ENCODE results near the gene PSD2.

The PSD2 gene

DNA sequence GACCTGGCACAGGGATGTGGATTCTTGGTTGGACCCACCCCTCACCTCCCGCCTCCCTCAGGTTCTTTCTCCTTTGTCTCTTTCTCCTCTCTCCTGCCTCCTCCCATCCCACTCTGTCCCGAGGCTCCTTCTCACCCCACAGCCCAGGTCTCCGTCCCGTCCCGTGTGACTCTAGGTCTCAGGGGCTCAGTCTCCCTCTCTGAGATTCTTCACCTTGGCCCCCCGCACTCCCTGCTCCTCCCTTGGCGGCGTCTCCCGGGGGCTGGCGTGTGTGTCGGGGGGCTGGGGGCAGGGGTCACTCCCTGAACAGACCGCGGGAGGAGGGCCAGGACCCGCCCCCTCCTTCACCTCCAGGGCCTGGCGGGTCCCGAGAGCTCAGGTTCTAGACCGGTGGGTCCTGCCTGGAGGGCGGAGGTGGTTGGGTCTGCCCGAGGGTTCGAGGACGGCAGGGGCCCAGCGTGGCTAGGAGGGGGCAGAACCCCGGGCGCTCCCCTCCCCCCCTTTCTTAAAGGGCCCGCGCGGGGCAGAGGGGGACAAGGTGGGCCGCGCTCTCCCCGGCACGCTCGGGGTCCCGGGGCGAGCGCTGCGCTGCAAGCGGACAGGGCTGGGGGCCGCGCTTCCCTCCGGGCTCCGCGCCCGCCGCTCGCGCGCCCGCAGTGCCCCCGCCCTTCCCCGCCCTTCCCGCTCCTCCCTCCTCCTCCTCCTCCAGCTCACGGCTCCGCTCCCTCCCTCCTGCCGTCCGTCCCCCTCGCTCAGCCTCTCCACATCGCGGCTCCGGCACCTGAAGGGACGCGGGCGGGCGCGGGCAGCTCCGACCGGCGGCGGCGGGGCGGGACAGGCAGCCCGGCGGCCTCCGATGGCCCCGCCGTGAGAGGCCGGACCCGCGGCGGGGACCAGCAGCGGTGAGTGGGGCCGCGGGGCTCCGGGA is at the start of gene PSD2:
Gene PSD2, plus strand, starts transcription at position 735 of the 928 bp plus-strand sequence. CDS start 13,633 bp downstream, outside the sequence.
- DNase-seq, result no peak

DNA sequence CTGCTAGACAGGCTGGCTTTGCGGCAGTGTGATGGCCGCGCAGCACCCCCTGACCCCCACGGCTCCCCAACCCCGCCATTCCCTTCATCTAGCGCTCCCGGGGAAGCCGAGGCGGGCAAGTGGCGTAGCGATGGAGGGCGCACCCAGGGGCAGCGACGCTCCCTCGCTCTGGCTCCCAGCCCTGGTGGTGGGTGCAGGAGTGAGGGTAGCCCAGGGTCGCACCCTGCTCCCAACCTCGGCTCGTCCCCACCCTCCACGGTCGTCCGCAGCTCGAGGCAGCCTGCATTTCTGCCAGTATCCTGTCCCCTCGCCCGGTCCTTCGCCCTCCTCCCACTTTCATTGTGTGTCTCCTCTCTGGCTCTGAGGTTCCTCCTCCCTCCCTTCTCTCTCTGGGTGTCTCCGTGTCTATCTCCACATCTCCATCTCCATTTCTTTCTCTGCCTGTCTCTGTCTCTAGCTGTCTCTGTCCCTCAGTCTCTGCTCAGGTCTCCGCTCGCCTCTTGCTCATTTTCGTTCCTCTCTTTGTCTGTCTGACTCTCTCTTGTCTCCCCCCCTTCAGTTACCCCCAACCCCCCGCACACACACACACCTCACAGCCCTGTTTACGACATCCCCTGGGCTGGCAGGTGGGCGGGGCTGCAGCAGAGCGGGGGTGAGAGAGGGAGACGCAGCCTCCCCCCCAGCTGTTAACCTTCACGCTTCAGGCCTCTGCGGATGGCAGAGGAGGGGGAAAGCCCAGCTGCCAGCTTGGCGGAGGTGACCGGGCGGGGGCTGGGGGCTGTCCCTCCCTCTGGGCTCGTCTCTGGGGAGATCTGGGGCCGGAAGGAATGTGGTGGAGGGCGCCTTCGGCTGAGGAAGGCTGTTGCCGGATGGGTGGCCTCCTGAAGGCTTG is 48.7 kb upstream of the PSD2 start:
- DNase-seq, result peak; percentile 57

DNA sequence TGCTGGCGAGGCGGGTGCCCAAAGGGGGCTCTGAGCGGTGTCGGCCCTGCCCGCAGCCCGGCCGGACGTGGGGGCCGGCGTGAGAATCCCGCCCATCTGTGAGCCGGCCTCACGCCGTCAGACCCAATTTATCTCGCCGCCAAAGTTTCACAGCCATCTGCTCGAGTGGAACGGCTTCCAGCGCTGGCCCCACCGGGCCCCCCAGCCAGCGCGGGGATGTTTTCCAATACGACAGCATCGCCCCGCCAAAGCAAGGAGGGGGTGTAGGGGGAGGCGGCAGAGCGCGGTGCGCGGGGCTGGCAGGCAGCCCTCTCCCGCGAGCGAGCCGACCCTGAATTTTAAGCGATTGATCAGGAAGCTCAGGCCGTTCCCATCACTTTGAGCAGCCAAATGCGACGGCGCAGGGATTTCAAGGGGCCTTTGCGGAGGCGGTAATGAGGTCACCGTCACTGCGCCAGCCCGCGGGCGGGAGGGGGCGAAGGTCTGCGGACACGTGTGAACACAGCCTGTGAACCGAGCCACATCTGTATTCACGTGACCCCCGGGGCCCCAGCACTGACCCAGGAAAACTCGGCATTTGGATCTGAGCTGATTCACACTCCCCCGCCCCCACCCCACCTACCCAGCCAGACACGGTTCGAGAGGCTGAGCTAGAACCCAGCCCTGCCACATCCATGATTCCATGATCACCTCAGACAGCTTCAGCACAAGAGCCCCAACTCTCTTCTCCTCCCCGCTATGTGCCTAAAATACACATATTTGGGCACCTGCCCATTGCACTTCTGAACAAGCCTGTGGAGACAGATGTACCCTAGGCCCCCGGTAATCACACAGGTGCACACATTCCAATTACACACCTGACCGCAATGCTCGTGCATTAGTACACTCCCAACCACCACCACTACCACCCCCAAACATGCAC is 47.8 kb upstream of the PSD2 start:
- DNase-seq, result peak; percentile 76

DNA sequence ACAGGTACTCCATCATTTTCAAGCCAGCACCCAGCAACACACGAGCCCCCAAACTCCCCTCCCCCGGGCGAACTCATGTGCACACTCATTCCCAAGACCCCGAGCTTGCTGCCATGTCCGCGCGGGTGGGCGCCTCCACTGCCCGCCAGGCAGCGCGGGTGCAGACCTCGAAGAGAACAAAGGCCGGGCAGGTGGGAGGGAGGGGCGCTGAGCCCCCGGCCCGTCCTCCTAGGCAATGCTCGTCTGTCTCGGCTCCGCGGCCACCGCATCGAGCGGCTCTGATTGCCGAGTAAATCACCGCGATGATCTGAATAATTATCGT is 47.1 kb upstream of the PSD2 start:
- DNase-seq, result no peak

DNA sequence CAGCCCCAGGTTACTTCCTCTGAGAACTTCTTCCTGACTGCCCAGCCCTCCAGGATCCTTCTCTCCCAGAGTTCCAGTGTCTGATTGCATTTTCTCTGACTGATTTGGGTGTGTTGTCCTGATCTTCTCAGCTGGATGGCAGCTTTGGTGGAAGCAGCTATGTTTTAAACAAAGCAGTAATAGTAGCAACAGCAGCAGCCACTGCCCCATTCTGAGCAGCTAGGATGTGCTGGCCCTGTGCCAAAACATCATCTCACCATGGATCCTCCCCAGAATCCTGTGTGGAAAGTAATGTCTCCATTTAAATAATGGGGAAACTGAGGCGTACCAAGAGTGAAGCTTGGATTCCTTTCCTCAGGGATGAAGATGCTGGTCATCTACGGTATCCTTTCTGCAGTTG is 46.4 kb upstream of the PSD2 start:
- no peak for DNase-seq

GRCh38 chr5:139751236-139751635 is 44.4 kb upstream of the PSD2 start:
- no peak for DNase-seq

- DNase-seq, result peak; percentile 53
Observed at GRCh38 chr5:139752506-139753473, 42.8 kb upstream of the PSD2 start.

DNA sequence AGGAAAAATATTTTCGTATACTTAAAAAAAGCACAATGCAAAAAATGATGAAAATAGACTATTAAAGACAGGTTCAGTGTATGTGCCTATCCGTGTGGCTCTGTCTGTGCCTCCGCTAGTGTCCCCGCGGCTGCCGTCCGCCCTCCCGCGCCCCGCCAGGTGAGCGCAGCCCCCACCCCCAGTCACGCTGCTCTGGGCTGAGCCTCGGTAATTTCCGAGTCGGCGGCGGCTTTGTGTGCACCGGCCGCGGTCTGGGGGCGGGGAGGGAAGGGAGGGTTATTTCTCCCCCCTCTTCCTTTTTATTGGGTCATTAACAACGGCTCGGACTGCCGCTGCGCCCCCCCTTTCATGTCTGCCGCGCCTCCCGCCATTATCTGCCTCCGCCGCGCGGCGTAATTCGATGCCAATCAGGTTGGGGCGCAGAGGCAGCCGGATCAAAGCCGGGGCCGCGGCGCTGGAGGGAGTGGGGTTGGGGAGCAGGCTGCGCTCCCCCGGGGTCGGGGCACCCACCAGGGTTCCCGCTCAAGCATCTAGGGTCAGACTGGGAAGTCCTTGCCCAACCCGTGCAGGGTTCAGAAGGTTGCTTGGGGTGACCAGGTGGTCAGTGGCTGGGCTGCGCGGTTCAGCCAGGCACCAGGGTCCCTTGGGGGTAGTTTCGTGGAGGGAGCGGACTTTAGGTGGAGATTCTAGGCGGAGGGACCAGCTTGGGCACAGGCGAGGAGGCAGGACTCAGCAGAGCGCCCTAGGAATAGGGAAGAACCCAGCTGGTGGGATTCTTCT is 39.5 kb upstream of the PSD2 start:
- DNase-seq, result no peak

GRCh38 chr5:139756971-139757370 is 38.6 kb upstream of the PSD2 start:
- no peak for DNase-seq

DNA sequence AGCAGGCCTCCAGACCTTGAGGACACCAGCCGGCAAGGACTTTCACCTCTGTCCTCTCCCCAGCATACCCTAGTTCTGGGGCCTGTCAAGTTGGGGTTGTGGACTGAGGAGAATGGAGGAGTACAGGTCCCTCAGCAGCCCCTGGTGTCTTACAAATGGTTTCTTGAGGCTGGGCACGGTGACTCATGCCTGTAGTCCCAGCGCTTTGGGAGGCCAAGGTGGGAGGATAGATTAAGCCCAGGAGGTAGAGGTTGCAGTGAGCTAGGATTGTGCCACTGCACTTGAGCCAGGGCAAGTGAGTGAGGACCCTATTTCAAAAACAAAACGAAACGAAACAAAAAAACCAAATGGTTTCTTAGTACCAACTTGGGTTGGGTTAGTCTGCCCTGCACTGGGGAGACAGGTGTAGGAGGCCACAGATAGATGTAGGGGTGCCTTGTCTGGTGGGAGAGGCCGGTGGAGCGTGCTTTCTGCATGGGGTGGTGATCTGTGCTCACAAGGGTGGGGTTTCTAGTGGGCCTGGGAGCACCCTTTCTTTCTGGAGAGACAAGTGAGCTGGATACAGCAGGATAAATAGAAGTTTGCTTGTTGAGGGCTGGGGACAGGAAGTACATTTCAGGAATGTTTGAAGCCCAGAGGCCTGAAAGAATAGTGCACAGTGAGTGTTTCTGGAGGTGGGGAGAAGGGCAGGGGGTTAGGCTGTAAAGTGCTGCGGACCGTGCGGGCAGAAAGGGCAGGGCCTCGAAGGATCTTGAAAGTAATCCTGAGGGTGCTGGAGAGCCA is 37.7 kb upstream of the PSD2 start:
- no peak for DNase-seq

DNA sequence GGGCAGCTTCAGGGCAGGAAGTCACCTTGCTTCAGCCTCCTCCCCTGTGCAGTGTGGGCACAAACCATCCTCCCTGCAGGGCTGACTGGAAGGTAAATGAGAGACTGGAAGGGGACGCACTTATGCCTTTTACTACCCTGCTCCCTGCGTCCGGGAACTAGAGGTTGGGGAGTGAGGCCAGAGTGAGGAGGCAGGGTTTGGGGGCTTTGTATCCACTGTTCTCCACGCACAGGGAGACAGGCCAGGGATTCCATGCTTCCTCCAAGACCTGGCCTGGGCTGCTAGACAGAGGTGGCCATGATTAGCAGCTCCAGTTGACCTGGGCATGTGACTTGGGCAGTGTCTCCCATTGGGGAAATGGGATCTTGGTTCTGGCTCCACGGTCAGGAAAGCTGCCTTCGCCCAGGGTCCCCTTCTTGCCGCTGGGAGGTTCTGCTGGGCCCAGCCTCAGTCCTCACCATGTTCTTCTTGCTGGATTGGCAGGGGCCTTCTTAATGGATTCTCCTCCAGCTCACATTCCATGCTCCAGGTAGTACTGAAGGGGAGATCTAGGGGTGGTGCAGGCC is 37.0 kb upstream of the PSD2 start:
- no peak for DNase-seq

GRCh38 chr5:139759219-139759721 is 36.3 kb upstream of the PSD2 start:
- no peak for DNase-seq

DNA sequence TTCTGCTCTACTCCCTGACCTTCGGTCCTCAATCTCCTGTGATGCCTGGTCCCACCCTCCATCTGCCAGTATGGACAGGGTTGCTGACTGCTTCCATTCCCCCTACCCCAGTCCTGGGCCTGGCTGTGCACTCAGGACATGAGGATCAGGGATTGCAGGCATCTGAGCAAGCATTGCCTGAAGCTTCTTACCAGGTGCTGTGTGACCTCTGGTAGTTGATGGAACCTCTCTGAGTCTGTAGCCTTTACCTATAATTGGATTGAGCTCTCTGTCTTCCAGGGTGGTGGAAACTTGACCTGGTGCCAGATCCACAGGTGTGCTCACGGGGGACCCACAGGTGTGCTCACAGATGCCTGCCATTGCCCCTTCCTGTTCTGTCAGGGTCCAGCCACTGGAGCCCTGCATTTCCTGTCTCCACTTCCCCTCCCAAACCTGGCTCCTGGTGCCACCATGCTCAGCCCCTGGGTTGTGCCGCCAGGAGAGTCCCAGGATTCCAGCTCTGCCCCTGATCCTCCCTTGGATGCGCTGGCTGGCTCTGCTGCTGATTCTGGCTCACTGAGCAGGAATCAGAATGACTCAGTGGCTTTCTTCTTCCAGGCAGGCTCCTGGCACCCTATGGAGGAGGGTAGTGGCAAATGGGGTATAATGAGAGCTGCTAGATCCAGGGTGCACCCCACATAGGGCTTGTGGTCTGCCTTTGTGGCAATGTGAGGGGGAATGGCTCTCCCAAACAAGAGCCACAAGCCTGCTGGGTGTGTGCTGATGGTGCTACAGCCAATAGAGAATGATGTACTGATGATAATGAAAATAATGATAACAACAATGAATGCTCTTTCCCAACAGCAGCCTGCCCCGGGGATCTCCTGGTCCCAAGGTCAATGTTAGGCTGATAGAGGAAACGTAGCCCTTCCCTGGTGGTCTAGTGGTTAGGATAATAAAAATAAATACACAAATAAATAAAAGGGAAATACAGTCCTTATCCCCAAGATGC is 35.2 kb upstream of the PSD2 start:
- DNase-seq, result peak; percentile 55

GRCh38 chr5:139761057-139761450 is 34.6 kb upstream of the PSD2 start:
- no peak for DNase-seq

GRCh38 chr5:139761501-139761900 is 34.1 kb upstream of the PSD2 start:
- no peak for DNase-seq

DNA sequence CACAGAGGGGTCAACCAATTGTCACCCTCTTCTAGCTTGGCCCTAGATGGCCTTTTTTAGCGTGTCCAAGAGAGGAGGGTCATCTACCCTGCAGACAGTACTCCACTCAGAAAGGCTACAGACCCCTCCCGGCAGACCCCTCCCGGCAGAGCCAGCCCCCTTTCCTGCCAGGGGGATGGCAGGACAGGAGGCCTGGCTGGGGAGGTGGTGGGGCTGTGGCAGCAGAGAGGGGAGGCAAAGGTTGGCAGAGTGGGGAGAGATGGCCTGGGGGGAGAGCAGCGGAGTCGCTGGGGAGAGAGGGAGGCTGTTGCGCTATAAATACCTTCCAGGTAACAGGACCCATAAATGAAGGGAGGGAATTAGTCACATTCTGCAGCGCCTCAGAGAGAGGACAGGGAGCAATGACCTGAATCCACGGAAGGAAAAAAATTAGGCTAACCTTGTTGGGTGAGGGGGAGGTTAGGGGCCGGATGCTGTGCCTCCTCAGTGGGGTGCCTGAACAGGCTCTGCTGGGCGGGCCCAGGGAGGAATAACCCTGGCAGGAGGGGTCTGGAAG is 32.9 kb upstream of the PSD2 start:
- DNase-seq, result no peak

DNA sequence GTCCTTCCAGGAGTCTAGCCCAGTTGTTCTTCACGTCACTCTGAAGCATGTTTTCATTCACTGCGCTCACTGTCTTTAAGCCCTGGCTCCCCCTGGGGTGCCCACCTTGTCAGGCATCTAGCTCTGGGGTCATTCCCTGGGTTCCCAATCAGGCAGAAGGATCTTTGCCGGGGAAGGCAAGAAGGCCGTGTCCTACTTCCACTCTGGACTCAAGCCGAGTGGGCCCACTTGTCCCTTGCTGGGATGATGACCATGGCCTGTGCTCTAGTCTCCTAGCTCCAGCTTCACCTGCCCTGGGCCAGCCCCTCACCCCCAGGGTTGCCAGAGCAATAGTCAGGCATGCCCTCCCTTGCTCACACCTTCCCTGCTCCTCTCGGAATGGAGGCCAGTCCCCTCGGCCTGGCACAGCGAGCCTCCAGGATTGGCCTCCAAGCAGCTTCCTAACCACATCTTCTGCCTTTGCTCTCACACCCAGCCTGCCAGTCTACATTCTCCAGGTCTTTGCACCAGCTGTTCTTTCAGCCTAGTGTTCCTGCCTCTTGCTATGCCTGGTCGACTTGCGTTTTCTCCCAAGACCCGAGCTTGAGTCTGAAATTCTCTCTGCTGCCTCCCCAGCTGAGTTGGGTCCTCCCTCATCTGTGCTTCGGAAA is 32.2 kb upstream of the PSD2 start:
- no peak for DNase-seq

All from EL (cell line).